Heart left ventricle (tissue), 16 donors: ENCODE measurements around the gene ABHD17A. TPM values are rescaled to one million over a fixed set of nuclear protein-coding genes. Genes with fewer than 3 reads are reported as not detected.

ENCODE experiments used
- ATAC-seq, 4 donors: fragments of 200-7000 bp; cut with Tn5 transposase; one replicate each; pipeline ENCODE4 v1.9.1; 2020 to 2022; ENCODE audit warnings: moderate library complexity in 4 of 4, mild to moderate bottlenecking in 3 of 4, moderate number of reproducible peaks in 1 of 4
- DNase-seq, 5 donors: peaks; one replicate each; pipeline ENCODE4 v3.0.0-alpha.2; 2020
- H3K27ac ChIP-seq, 12 donors: fragments of 200-600 bp; sonication (generic) in 4 of 12; one replicate each; pipeline versions ENCODE4 v1.5.0 to v1.8.0; 2016 to 2022; ENCODE audit warnings: mild to moderate bottlenecking in 2 of 12
- H3K27me3 ChIP-seq, 9 donors: fragments of 200-600 bp; sonication (generic) in 2 of 9; one replicate each; pipeline versions ENCODE4 v1.5.1 to v1.8.0; 2016 to 2022; ENCODE audit warnings: mild to moderate bottlenecking in 3 of 9
- H3K36me3 ChIP-seq, 9 donors: fragments of 200-600 bp; sonication (generic) in 2 of 9; one replicate each; pipeline versions ENCODE4 v1.5.0 to v1.8.0; 2018 to 2022; ENCODE audit warnings: mild to moderate bottlenecking in 2 of 9
- H3K4me1 ChIP-seq, 12 donors: fragments of 200-600 bp; sonication (generic) in 4 of 12; one replicate each; pipeline versions ENCODE4 v1.5.0 to v1.8.0; 2016 to 2022; ENCODE audit warnings: mild to moderate bottlenecking in 3 of 12
- H3K4me3 ChIP-seq, 12 donors: fragments of 200-600 bp; sonication (generic) in 4 of 12; one replicate each; pipeline versions ENCODE4 v1.5.0 to v1.8.0; 2017 to 2022; ENCODE audit warnings: mild to moderate bottlenecking in 9 of 12, moderate library complexity in 4 of 12
- H3K9me3 ChIP-seq, 12 donors: fragments of 200-600 bp; sonication (generic) in 4 of 12; one replicate each; pipeline versions ENCODE4 v1.5.0 to v1.8.0; 2016 to 2022; ENCODE audit warnings: mild to moderate bottlenecking in 1 of 12
- CTCF ChIP-seq, 12 donors: fragments of 200-600 bp; sonication (generic) in 4 of 12; IDR thresholded peaks; one replicate each; pipeline versions ENCODE4 v1.5.0 to v1.8.0; 2018 to 2022; ENCODE audit warnings: antibody characterized with exemption in 12 of 12, mild to moderate bottlenecking in 5 of 12
- POLR2A ChIP-seq, 2 donors: fragments of 450-650 bp; IDR thresholded peaks; one replicate each; pipeline ENCODE4 v1.6.1; 2017; ENCODE audit warnings: antibody characterized with exemption in 2 of 2, mild to moderate bottlenecking in 2 of 2, moderate library complexity in 2 of 2
- WGBS, 4 donors: extraction: QIAGEN DNeasy Blood & Tissue Kit in 2 of 4; methylation state at CpG; one replicate each; pipeline versions ENCODE4 v1.1.5 to v1.1.7; 2013 to 2018; 5-methylcytosine and 5-hydroxymethylcytosine counted together
- intact Hi-C, 10 donors: fragments of 100-400 bp; cut with DNase I; formaldehyde crosslinking; loops; one replicate each; pipeline versions ENCODE4 v1.11.1 to v1.14.2; 2022
- polyA plus RNA-seq, 2 donors: library from polyadenylated mRNA; stranded (reverse); fragments of 200-250 nt; gene quantifications; one replicate each; pipeline ENCODE4 v1.2.3, GENCODE V29; 2013
- total RNA-seq, 9 donors: library from RNA; depleted of rRNA in 2 of 9; stranded (reverse); fragments of >200 nt in 2 of 9; fragmentation: NEBNext Ultra II Directional in 3 of 9; extraction: Animal tissue kit (Norgen Biotek cat#: 25700) in 3 of 9; gene quantifications; one replicate each; pipeline versions ENCODE4 v1.1.0 to v1.2.4, GENCODE V29; 2016 to 2023
- donor health status: ischemic (EF 13 %, LVEDD 7.1; RV severe dilation, severe dysfunction).
- donor health status: healthy with polysubstance abuse.
- donor health status: DM: no; HTN: yes; CAD: no.
- donor health status: DM: no; HTN: no; CAD: no.
- donor health status: ischemic (EF 25% LVEDD 6.9; RV normal size, moderate dysfunction).
- donor health status: ischemic (EF 25% LVEDD 5.7; RV mildly dilated, moderate dysfunction).
- donor health status: healthy.
- donor health status: DM: yes; HTN: yes; CAD: no.
- donor health status: ischemic (EF 35%, LVEDD 5.7; RV mildly dilated, moderate dysfunction).
- donor health status: nonischemic (EF 11% LVEDD 7.7; RV severe dilation, severe dysfunction).
- donor health status: DM: yes; HTN: yes; CAD: no.
- donor health status: PGD.
- donor health status: ischemic (EF 29% LVEDD 5.4; RV normal size, mild dysfunction).
- donor health status: nonischemic (EF 23%, LVEDD 6.1; RV moderate dilation, normal function).

The ABHD17A gene
- total and polyA plus RNA-seq, 11 donors, result 48.5 to 121 (median 59.2) TPM

- no peak for TF ChIP-seq CTCF (IDR thresholded peaks at IDR 0.05)
- Histone ChIP-seq H3K4me3 (no peak overlapping the region), H3K9me3 (no peaks in the 10 kb centered on the region), H3K27me3 (no peaks in the 10 kb centered on the region), H3K27ac (peak overlapping the region in 1 of 12 donors; percentile 64), H3K4me1 (peaks cover 0 to 38% (median 2%) of the 10 kb centered on the region in 12 donors), H3K36me3 (peaks cover 0 to 46% (median 9%) of the 10 kb centered on the region in 9 donors)
- ATAC-seq, result no peak
- no peak for DNase-seq
- intact Hi-C loops, result no loop called here
- 87 to 95% (median 93%) methylated on average over 13 of the region's 13 CpGs for WGBS, 4 donors
Observed at GRCh38 chr19:1911098-1911497, 25.8 kb upstream of the ABHD17A start.

DNA sequence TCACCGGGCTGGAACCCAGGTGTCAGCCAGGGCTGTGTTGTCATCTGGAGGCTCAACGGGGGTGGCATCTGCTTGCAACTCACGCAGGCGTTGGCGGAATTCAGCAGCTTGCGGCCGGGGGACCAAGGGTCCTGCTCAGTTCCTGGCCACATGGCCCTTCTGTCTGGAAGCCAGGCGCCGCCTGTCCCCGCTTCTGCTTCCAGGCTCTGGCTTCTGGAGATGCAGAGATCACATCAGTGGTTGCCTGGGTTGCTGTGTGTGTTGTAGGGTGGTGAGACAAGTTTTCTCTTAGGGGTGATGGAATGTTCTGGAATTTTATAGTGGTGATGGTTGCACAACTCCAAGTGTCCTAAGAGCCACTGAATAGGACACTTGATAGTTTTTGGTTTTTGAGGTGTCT is 24.9 kb upstream of the ABHD17A start:
- DNase-seq, result no peak

DNA sequence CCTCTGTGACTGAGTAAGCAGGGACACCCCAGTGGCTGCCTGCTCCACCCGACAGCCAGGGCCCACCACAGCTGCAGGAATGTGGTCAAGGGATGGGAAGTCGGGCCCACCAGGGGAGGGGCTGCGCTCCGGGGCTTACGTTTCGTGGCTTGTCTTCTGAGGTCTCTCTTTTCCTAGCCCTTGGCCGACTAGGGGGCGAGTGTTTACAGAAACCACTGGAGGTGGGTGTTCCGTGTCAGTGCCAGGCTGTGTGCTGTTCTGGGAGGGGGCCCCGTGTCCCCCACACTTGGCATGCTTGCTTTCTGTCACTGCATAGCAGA is 24.4 kb upstream of the ABHD17A start:
- TF ChIP-seq POLR2A (IDR thresholded peaks at IDR 0.05) (no peak), CTCF (IDR thresholded peaks at IDR 0.05) (no peak)
- H3K36me3 ChIP-seq, result peaks cover 0 to 39% (median 9%) of the 10 kb centered on the region in 9 donors
- ATAC-seq (no peak), DNase-seq (no peak)
- H3K4me1 ChIP-seq, result peaks cover 0 to 45% (median 9%) of the 10 kb centered on the region in 12 donors
- intact Hi-C loops, result no loop called here
- no peaks in the 10 kb centered on the region for H3K27me3 ChIP-seq
- peak overlapping the region in 1 of 12 donors; percentile 60 for H3K27ac ChIP-seq
- WGBS, 4 donors, result 70 to 84% (median 78%) methylated on average over 4 to 10 of the region's 10 CpGs
- H3K9me3 ChIP-seq, result no peaks in the 10 kb centered on the region
- H3K4me3 ChIP-seq, result peak overlapping the region in 1 of 12 donors; percentile 15

More for the DNA sequence above, 24.9 kb upstream of the ABHD17A start:
- 83 to 93% (median 88%) methylated on average over 6 to 10 of the region's 10 CpGs for WGBS, 4 donors
- no peaks in the 10 kb centered on the region for H3K27me3 ChIP-seq
- peaks cover 0 to 44% (median 9%) of the 10 kb centered on the region in 9 donors for H3K36me3 ChIP-seq
- intact Hi-C loops, result no loop called here
- no peak overlapping the region for H3K4me3 ChIP-seq
- H3K27ac ChIP-seq, result peak overlapping the region in 1 of 12 donors; percentile 60
- ATAC-seq, result no peak
- TF ChIP-seq CTCF (IDR thresholded peaks at IDR 0.05), result no peak
- TF ChIP-seq POLR2A (IDR thresholded peaks at IDR 0.05), result no peak
- no peaks in the 10 kb centered on the region for H3K9me3 ChIP-seq
- peaks cover 0 to 43% (median 7%) of the 10 kb centered on the region in 12 donors for H3K4me1 ChIP-seq

DNA sequence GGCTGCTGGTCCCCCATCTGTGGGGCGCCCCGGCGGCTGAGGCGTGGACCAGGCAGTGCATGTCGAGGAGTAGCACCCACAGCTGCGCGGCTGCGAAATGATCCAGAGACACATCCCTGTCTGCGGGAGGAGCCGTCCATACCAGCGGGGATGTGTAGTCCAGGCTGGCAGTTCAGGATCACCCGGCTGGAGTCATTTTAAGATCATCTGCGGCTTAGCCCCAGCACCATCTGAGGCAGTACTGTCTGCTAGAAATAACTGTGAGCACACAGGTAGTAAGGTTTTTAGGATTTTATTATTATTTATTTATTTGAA is 23.0 kb upstream of the ABHD17A start:
- DNase-seq (no peak), ATAC-seq (no peak)
- intact Hi-C loops, result no loop called here
- Histone ChIP-seq H3K4me1 (peaks cover 0 to 59% (median 10%) of the 10 kb centered on the region in 12 donors), H3K27ac (no peak overlapping the region), H3K36me3 (peaks cover 0 to 27% (median 8%) of the 10 kb centered on the region in 9 donors), H3K4me3 (no peak overlapping the region), H3K9me3 (no peaks in the 10 kb centered on the region), H3K27me3 (no peaks in the 10 kb centered on the region)
- 93 to 96% (median 93%) methylated on average over 13 of the region's 13 CpGs for WGBS, 4 donors
- no peak for TF ChIP-seq POLR2A (IDR thresholded peaks at IDR 0.05)
- TF ChIP-seq CTCF (IDR thresholded peaks at IDR 0.05), result no peak
